ENCODE measurements around the gene PRG2.

PRG2 gene

DNA sequence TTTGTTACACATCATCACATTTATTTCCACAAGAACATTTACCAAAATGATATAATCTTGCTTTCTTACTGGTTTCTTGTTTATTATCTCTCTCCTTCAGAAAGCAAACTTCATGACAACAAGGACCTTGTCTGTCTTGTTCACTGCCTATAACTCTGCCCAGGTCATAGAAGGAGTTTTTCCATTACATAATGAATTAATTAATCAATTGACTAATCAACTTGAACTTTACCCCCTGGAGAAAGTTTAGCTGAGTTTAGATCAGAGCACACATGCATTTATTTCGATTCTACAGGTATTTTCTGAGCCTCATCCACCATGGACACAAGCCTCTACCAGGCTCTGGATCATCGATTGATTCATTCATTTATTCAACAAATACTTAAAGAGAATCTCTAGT, 6.3 kb upstream of the PRG2 start:
- no peak for DNase-seq (ENCODE audit: low spot score)

DNA sequence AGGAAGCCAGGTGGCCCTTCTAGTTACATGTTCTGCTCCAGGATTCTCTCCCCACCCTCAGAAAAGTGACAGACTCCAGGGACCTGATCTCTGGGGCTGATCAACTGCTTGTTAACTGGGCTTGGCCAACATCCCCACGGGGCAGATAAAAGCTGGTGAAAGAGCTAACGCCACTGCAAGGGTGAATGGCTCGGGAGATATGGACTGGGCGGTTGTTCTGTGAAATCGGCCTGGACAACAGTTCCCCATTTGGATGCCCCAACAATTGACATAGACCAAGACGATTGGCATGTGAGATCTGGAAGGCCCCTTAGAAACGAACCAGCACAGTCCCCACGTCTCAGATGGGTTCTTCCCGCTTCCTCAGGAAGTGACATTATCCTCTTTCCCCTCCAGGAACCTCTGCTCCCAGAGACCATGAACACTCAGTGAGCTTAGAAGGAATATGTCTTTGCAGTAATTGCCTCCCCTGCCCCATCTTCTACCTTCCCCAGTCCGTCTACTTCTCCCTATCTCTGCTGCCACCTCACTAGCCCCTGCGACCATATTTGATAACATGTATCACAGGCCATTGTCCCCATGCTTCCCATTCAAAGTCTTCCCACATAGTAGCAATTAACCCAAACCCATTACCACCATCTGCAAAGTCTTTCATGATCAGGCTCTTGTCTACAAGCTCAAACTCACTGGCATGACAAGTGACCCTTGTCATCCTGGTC, 5.6 kb upstream of the PRG2 start:
- no peak for DNase-seq (ENCODE audit: low spot score)

DNA sequence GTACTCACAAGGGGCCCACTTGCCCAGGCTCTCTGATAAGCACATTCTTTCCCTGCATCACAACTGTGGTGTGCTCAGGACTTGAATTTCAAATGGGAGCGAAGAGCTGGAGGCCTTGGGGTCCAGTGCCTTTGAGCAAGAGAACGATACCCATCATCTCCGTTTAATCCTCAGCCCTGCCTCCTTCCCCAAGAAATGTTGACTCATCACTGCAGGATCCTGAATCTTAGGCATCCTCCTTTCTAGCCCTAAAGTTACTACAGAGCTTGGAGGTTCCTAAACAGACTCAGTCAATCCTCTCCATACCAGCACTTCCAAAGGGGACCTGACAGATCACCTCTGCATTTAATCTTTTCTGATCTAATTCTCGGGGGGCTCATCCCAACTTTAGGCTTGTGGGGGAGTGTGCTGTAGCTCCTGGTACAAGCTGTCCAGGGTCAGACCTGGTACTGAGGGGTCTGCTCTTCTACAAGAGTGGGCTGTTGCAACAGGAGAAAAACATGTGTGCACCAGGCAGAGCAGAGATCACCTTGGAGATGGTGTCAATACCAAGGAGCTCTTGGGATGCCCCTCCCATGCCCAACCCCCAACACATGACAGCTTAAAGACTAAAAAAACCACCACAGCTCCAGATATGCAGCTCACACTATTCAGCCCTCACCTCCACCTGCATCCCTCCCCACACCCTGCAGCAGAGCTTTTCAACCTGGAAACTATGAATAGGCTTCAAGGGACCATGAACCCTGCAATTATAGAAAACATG, 3.9 kb upstream of the PRG2 start:
- DNase-seq (ENCODE audit: low spot score), result no peak

DNA sequence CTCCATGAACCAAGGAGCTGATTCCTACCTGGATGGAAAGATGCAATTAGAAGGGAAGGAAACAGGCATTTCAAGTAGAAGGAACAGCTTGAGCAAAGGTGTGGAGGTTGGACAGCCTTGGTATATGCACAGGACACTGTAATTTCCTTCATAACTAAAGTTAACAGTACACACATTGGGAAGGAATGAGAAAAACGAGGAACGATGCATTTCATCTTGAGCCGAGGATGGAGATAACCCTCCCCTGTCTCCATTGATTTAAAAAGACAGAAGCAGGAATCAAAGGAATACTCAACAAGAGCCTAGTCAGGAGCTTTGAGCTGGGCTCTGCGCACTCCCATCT, 2.3 kb upstream of the PRG2 start:
- DNase-seq (ENCODE audit: low spot score), result no peak

DNA sequence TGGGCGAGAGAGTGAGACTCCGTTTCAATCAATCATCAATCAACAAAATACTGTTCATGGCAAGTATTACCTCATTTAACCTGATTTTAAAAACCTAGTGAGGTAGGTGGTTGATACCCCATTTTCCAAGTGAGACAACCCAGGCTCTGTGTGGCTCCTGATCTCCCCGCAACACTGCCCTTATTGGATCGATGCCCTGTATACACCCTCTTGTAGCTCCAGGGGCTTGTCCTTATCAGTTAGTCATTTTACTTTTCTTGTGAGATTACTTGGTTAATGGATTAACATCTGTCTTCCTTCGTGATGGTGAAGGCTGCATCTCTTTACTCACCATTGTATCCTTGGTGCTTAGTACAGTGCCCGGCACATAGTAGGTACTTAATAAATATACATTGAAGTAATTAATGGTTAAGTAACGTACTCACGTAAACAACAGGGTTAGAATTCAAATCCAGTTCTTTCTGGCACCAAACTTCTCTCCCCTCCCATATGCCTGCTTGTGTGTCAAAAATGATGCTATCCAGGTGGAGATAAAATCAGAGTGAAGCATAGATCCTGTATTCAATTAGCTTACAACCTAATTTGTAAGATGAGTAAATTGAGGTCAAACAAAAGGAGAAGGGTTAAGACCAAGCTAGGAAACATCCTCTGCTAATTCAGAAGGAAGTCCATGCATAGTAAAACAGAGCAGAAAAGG, 1.8 kb upstream of the PRG2 start:
- DNase-seq (ENCODE audit: low spot score), result no peak

DNA sequence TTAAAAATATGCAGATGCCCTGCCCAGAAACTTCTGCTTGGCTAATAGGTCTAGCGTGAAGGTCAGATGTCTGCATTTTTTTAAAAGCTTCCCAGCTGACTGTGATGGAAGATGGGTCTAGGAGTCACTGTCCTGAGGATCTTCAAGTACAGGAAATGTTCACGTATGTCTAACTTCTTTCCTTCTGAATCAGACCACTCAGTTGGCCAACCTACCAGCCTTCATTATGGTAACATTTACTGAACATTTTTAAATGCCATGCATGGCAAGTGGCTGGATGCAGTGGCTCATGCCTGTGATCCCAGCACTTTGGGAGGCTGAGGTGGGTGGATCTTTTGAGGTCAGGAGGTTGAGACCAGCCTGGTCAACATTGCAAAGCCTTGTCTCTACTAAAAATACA, 1.1 kb upstream of the PRG2 start:
- no peak for DNase-seq (ENCODE audit: low spot score)

DNA sequence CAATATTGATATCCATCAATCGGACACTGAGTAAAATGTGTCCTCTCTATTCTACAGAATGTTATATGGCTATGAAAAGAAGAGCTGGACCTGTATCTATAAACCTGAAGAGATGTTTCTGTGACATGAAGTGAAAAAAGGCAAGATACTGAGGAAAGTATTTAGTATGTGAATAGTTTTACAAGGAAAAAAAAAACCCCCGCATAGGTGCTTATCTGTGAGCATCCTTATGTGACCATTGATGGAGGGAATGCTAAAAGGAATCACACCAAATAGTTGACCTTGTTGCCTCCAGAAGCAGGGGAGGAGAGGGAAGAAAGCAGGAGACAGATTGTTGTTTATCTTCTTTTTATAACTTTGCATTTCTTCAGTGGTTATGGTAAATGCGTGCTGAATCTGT, 661 bp upstream of the PRG2 start:
- DNase-seq (ENCODE audit: low spot score), result no peak

DNA sequence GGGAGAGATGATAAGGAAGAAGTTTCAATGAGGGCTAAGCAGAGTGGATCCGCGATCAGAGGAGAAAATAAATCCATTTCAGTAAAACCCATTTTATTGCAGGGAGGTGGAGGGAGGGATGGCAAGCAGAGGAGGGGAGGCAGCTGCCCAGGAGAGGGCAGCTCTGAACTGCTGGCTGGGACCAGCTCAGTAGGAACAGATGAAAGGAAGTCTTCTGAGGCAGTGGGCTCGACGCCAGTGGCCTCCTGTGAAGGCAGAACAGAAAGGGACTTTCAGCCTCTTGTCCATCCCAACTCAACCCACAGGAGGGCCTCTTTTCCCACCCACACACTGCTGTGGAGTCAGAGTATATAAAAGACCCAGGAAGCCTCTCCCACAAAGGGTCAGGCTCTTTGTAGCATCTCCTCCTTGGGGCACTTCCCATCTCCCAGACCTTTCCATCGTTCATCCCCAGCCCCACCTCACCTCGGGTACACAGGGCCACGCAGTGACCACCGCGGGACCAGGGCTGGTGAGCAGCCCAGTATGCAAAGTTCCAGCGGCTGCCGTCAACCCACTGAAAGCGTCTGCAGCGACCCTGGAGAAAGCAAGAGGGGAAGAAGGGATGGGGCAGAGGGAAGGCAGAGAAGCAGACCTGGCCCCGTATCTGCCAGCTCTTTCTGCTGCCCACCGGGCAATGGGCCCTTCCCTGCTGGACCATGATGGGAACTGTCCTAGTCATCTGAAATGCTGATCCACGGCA, 3.0 kb downstream of the PRG2 start:
- no peak for DNase-seq (ENCODE audit: low spot score)

DNA sequence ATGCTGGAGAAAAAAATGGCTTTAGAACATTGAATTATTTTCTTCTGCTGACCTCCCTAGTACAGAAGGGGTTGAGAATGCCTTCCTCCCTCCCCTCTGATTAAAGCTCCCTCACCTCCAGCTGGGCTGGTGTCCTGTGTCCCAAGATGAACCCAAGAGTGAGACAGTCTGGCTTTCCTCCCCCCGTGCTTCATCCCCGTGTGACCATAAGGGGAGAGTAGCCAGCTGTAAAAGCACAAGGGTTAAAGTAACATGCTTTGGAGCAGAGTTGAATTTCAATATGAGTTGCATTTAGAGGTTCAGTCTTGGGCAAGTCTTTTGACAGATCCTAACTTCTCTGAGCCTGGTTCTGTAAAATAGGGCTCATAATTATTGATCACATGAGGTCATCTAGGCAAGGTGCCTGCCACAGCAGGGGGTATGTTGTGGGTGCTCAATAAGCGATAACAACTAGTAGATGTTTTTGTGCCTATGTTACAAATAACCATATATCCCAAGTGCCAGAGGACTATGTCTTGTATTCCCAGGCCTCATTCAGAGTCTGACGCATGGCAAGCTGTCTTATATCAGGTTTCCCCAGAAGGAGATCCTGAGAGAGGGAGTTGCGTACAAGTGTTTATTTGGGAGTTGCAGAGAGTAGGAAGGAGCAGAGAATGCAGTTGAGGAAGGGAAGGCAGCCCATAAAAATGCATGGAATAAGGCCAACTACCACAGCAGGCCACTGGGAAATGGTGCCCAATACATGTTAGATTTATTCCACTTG, 4.1 kb downstream of the PRG2 start:
- no peak for DNase-seq (ENCODE audit: low spot score)

DNA sequence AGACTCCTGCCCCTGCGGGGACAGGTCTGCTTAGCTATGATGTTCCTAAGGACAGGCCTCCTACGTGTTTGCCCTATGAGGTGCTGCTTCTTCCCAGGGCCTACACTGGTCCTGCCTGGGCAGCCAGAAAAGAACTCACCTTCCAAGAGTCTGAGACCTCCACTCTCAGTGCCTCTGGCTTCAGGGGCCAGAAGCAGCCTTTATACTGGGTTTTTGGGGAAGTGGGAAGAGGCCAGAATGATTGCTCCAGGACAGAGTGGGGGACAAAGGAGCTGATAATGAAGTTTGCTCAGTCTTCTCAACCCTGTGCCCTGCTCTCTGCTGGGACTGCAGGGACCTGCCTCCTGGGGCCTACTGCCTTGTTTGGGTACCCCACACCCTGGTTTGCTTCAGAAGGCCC, 9.5 kb downstream of the PRG2 start, which contains the start of gene PRG3:
Gene PRG3 (minus strand): TSS at position 176 of the 400 bp plus-strand sequence. CDS start 442 bp downstream, outside the sequence.
- no peak for DNase-seq (ENCODE audit: low spot score)

DNA sequence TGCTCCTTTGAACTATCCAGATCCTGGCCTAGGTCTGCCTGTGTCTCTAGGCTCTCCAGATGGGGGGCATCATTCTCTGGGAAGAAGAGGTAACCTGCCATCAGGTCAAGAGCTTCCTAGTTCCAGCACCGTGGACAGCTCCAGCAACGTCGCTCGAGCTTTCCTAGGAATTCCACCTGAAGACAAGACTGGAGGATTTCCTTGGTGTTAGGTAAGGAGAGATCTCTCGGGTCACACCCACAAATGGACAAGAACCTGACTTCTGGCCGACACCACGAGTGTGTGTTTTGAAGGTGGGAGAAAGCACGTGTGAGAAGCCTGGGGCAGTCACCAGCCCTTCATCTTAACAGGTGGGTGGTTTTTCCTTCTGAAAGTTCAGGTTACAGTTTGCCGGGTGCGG, 10.7 kb downstream of the PRG2 start:
- no peak for DNase-seq (ENCODE audit: low spot score)

DNA sequence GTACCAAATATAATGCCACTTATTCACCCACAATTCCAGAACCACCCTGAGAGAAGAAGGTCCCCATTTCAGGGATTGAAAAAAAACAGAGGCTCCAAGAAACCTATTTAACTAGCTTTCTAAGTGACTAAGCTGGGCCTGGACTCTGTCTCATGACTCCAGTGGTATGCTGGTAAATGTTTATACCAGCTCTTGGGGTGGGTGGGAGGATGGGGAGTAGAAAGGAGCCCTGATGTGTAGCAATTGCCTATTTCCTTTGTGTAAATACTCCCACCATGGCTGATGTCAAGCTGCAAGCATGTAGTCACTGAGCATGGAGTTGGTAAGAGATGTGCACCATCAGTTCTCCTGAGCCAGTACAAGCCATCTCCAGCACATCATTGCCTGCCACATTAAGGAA, 12.3 kb downstream of the PRG2 start:
- DNase-seq (ENCODE audit: low spot score), result no peak

DNA sequence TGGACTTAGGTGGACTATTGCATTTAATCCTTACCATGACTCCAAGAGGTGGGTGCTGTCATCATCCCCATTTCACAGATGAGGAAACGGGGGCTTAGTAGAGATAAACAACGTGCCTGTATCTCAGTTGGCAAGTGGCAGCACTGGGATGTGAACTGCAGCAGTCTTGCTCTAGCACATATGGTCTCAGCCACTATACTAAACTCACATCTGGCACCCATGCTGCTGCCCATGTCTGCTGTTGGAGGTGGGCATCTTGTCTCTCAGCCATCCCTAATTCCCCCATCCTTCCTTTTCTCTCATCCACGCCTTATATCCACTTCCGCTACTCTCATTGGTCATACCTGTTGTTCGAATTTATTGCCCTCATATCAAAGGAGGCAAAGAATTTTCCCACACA, 13.3 kb downstream of the PRG2 start:
- no peak for DNase-seq (ENCODE audit: low spot score)

DNA sequence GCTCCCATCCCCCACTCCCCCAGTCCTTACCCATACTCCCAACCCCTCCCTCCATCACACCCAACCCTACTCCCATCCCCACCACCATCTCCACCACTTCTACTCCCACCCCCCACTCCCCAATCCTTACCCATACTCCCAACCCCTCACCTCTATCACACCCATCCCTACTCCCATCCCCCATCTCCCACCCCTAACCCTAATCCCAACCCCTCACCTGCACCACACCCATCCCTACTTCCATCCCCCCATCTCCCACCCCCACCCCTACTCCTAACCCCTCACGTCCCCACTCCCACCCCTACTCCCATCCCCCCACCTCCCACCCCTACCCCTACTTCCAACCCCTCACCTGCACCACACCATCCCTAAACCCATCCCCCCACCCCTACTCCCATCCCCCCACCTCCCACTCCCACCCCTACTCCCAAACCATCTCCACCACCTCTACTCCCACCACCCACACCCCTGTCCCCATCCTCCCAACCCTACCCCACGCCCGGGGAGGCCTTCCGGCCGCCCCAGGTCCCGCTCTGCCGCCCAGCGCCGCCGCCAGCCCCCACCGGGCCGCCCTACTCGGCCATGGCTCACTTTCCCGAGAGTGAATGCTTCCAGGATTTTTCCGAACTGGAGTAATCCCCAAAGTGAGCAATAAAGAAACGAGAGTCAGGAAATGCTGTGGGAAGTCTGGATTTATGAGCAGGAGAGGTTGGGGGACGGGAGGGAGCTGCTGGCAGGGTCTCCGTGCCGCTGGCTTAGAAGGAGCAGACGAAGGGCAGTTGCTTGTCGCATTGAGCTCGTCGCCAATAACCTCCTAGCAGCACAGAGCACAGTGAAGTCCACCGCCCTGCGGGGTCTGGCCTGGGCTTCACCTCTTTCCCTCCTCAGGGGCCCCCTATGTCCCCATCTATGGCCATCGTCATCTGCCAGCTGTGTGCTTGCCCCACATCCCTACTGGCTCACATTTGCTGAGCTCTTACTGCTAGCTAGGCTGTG, 14.1 kb downstream of the PRG2 start:
- DNase-seq (ENCODE audit: low spot score), result no peak

DNA sequence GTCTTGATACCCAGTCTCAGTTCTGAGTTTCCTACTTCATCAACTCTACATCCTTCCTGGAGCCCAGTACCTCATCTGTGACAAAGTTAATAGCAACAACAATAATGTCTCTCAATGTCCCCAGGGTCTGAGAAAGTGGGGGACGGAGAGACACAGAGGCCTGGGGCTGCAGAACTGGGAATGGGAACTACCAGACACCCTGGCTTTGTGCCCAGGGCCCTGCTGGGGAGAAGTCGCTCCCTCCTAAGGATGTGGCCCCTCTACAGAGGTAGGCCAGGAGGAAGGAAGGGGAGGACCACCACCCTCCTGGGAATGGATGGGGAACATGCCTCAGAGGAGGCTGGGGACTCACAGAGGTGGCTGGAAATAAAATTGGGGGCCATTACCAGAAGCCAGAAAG, 15.0 kb downstream of the PRG2 start:
- DNase-seq (ENCODE audit: low spot score), result no peak

DNA sequence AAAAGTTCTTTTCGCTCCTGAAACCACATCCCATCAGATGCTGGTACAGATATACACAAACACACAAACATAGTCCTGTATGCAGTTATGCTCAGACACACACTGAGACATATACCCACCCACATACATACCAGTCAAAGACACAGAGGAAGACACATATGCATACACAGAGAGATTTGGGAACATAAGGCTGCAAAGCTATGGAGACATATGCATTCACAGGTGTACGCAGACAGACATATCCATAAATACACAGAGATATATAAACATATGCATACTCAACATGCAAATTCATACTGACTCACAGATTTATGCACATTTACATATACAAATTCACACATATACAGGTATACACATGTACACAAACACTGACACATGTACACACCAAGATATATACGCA, 15.5 kb downstream of the PRG2 start:
- no peak for DNase-seq (ENCODE audit: low spot score)

DNA sequence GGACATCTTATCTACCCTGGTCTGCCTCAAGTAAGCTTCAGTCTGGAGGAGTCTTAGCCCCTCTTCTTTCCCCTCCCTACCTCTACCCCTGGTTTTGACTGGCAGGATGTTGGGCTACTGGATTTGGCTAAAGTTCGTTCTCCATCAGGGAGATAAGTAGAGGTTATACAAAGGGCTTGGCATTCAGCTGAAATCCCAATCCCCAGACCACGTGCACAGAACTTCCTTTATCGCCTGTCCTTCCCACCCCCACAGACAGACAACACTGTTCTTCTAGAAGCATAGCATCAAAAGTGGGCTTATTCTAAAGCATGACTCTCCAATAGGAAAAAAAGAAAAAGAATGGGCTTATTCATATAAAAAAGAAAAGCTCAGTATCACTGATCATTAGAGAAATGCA, 17.3 kb downstream of the PRG2 start:
- DNase-seq (ENCODE audit: low spot score), result no peak

DNA sequence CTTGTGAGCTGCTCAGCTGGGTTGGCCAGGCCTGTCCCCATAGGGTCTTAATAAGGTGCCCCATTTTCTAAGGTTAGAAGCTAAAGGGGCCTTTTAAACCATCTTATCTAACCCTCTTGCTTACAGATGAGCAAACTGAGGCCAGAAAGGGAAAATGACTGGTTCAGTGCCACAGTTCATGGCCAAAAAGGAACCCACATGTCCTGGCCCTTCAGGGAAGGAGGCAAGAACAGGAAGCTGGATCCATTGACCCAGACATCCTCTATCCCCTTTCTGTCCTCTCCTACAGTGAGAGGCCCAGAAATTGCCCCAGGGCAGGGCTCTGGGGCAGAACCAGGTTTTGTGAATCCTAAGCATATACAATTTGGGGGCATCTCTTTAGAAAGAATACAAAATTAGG, 19.5 kb downstream of the PRG2 start:
- DNase-seq (ENCODE audit: low spot score), result no peak

DNA sequence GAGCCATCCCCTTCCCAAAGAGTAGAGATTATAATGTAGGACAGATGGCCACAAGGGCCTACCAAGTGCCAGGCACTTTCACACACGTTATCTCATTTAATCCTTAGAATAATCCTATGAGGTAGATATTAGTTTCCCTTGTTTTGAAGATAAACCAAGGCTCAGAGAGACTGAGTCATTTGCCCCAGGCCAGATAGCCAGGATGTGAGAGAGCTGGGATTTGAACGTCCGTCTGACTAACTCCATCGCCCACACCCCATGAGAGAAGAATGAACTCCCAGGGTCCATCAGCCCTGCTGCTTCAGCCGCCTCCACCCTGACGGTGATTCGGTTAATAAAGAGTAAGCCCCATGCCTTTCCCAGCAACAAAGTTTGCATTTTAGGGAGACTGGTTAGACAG, 20.2 kb downstream of the PRG2 start:
- no peak for DNase-seq (ENCODE audit: low spot score)

DNA sequence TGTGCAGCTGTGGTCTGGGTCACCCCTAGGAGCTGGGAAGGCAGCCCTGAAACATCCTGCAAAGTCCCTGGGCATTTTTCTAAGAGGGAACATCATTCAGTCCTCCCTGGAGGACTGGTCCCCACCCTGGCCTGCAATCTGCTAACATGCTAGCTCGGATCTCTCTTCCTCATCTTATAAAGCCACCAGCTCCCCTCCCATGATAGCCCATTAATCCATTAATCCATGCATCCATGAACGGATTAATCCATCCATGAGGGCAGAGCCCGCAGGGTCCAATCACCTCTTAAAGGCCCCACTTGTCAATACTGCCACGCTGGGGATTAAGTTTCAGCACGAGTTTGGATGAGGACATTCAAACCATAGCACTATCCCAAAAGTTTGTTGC, 21.6 kb downstream of the PRG2 start:
- DNase-seq (ENCODE audit: low spot score), result no peak
